GM21360 (cell line): ENCODE data around the gene RRP9.

Source experiments
- ATAC-seq: cut with Tn5 transposase; IDR thresholded peaks from one replicate; pipeline ENCODE4 v1.9.1; 2021; ENCODE audit warnings: mild to moderate bottlenecking, moderate library complexity; ENCODE audit not compliant: unreplicated experiment

RRP9 gene

DNA sequence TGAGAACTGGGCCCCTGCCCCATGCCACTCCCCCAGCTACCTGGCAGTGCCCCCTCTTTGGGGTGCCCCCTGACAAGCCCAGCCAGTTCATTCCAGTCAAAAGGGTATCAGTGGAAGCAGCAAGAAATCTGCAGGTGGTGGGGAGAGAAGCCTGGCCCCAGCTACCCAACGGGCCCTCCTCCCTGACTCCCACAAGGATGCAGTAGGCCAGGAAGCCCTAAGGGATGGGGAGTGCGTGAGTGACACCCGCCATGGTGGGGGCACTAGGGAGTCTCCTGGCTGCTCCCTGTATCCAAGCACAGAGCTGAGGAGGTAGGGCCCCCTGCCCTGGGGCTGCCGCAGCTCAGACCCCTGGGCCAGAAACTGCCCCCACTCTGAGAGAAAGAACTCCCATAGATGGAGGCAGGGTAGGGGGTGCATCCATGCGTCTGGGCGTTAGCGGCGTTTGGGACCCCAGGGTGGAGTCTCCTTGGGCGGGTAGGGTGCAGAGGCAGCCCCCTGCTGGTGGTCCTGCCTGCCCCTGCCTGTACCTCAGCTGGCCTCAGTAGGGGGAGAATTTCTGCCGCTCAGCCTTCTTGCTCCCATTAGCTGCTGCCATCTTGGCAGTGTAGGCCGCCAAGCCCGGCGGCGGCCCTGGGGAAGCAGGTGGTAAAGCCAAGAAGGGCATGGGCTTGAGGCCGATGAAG lies 16.0 kb upstream of the RRP9 start:
- ATAC-seq, result no peak

DNA sequence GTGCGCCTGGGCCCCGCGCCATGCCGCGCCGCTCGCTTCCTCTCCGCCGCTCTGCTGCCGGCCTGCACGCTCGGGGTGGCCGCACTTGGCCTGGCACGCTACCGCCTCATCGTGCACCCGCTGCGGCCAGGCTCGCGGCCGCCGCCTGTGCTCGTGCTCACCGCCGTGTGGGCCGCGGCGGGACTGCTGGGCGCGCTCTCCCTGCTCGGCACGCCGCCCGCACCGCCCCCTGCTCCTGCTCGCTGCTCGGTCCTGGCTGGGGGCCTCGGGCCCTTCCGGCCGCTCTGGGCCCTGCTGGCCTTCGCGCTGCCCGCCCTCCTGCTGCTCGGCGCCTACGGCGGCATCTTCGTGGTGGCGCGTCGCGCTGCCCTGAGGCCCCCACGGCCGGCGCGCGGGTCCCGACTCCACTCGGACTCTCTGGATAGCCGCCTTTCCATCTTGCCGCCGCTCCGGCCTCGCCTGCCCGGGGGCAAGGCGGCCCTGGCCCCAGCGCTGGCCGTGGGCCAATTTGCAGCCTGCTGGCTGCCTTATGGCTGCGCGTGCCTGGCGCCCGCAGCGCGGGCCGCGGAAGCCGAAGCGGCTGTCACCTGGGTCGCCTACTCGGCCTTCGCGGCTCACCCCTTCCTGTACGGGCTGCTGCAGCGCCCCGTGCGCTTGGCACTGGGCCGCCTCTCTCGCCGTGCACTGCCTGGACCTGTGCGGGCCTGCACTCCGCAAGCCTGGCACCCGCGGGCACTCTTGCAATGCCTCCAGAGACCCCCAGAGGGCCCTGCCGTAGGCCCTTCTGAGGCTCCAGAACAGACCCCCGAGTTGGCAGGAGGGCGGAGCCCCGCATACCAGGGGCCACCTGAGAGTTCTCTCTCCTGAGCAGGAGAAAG lies 14.4 kb upstream of the RRP9 start:
- ATAC-seq, result no peak

- ATAC-seq, result no peak
Measured at GRCh38 chr3:51955175-51955892, 13.6 kb upstream of the RRP9 start, which contains the start of gene GPR62. Gene GPR62, plus strand, starts transcription at chr3:51955381. Its CDS starts 272 bp downstream, at chr3:51955653.

- no peak for ATAC-seq
Measured at GRCh38 chr3:51954713-51955112, 13.0 kb upstream of the RRP9 start.

DNA sequence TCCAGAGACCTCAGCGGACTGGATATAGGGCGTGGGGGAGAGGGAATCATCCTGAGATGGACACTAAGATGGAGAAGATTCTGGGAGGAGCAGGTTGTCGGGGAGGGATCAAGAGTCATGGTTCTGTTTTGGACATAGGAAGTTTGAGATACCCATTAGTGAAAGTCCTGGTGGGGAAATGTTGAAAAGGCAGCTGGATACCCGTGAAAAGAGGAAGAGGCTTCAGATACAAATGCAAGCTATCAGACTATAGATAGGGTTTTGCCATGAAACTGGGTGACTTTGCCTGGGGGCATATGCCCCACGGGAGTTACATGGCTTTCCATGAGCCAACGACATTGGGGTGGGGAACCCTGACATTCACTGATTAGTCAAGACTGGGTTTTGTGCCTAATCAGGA lies 12.4 kb upstream of the RRP9 start:
- no peak for ATAC-seq

DNA sequence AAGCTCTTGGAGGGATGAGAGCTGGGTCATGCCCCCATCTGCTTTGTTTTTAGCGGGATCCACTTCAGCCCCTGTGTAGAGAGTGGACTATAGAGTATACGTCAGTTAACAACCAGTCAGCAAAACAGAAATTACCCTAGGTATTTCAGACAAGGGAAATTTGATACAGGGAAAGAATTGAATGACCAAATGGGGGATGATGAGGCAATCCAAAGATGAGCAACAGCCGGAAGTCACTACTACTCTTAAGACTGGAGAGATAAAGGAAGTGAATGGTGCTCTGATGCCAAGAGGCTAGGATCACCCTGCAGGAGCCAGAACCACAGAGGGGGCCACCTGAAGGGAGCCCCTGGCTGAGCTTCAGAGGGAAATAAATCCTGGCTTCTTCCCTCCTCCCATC lies 11.7 kb upstream of the RRP9 start:
- ATAC-seq, result no peak

- ATAC-seq, result no peak
Measured at GRCh38 chr3:51950899-51951298, 9.2 kb upstream of the RRP9 start.

GRCh38 chr3:51949121-51949520 lies 7.4 kb upstream of the RRP9 start:
- no peak for ATAC-seq

- no peak for ATAC-seq
Measured at GRCh38 chr3:51948016-51948580, 6.4 kb upstream of the RRP9 start.

GRCh38 chr3:51947215-51947900 lies 5.7 kb upstream of the RRP9 start:
- ATAC-seq, result no peak

GRCh38 chr3:51946796-51947195 lies 5.1 kb upstream of the RRP9 start:
- ATAC-seq, result no peak

- no peak for ATAC-seq
Measured at GRCh38 chr3:51945926-51946705, 4.4 kb upstream of the RRP9 start.

DNA sequence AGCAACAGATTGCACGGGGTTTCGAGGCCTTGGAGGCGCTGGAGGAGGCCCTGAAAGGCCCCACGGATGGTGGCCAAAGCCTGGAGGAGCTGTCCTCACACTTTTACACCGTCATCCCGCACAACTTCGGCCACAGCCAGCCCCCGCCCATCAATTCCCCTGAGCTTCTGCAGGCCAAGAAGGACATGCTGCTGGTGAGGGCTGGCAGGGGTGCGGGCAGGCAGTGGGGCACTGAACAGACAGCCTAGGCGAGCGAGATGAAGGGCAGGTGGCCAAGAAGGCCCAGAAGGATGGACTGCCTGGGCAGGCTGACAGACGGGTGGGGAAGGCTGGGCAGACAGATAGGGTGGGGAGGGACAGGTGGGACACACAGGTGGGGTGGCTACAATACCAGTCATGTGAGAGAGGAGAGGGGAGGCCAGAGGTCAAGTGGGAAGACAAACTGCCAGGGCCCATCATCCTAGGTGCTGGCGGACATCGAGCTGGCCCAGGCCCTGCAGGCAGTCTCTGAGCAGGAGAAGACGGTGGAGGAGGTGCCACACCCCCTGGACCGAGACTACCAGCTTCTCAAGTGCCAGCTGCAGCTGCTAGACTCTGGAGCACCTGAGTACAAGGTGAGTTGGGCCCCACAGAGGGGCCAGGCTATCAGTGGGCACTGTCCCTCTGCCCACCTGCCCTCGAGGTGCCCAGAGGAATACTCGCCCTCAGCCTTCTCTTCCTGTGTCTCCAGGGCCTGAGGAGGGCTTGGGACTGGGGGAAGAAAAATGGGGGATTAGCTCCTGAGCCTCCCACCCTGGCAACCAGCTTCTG lies 3.5 kb upstream of the RRP9 start:
- ATAC-seq, result no peak

DNA sequence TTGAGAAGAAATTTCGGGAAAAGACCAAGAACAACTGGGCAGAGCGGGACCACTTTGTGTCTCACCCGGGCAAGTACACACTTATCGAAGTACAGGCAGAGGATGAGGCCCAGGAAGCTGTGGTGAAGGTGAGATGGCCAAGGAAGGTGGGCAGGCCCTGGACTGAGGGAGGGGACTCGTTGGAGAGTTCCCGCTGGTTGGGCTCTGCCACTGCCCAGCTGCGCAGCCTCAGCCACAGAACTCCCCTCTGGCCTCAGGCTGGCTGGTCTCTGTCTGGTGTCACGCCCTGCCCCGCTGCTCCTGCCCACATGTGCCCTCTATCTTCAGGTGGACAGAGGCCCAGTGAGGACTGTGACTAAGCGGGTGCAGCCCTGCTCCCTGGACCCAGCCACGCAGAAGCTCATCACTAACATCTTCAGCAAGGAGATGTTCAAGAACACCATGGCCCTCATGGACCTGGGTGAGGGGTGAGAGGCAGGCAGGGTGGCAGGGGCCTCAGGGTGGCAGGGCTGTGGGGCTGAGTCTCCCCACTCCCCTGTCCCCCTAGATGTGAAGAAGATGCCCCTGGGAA lies 2.8 kb upstream of the RRP9 start:
- ATAC-seq, result no peak

DNA sequence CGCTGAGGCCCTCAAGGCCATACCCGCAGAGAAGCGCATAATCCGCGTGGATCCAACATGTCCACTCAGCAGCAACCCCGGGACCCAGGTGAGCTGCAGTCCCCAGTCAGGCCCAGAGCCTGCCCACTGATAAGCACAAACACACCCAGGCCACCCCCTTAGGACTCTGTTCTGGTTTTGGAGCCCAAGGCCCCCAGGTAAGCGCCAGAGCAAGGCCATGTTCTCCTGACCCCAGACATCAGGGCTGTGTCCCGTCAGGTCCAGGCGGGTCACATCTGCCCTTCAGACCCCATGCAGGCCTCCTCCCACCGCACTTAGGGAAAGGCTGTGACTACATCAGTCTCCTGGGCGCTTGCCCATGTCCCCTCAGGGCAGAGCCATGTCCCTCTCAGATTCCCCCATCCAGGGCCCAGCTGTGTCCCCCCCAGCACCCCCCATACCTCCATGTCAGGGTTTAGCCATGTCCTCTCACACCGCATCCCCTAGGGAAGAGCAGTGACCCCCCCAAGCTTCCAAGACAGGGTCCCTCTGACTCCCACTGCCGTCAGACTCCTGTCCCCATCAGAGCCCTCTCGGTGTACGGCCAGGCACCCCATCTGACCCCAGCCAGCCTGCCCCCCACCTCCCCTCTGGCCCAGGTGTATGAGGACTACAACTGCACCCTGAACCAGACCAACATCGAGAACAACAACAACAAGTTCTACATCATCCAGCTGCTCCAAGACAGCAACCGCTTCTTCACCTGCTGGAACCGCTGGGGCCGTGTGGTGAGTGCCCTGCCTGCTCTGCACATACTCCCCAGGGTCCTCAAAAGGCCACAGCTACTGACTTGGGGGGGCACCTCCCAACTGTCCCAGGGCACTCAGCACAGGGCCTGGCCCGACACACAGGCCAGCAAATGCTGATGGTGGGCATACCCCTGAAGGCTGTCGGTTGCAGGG lies 2.0 kb upstream of the RRP9 start:
- ATAC-seq, result no peak

GRCh38 chr3:51942603-51943450 lies 1.1 kb upstream of the RRP9 start:
- peak; percentile 28 for ATAC-seq

DNA sequence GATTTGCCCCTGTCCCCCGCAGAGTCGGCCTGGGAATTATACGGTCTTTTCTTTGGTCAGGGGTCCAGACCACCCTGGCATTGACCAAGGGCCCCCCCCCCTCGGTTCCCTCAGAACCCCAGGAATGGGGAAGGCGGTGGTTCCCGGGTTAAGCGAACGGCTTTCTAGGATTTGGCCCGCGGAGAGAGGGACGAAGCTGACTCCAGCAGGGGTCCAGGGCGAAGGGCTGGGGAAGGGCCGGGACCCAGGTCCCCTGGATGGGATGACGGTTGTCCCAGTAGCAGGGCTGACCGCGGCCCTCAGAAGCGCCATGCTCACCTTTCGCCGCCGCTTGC lies 274 bp downstream of the RRP9 start:
- no peak for ATAC-seq
